ENCODE data around the gene OR2T11. TPM values are rescaled to one million over a fixed set of nuclear protein-coding genes. Genes with fewer than 3 reads are reported as not detected.

OR2T11 gene
- total RNA-seq, 1 experiment from 2014 or later: not detected

- Mint-ChIP-seq H3K4me1 (ENCODE audit: insufficient read depth, unreplicated experiment) (peaks cover 12% of the 10 kb centered on the region), H3K27me3 (ENCODE audit: insufficient read depth, unreplicated experiment) (no peaks in the 10 kb centered on the region), H3K4me3 (ENCODE audit: unreplicated experiment) (no peak overlapping the region), H3K36me3 (ENCODE audit: insufficient read depth, unreplicated experiment) (no peaks in the 10 kb centered on the region), H3K9me3 (ENCODE audit: unreplicated experiment) (no peaks in the 10 kb centered on the region), H3K27ac (ENCODE audit: low read depth, unreplicated experiment) (no peak overlapping the region)
- no peak for DNase-seq (ENCODE audit: unreplicated experiment)
- ChIA-PET CTCF (interaction anchor here (0.6 to 3.6 kb wide), 3 partner anchors 9 to 370 kb away, joined by 3 to 30 read pairs (median 8); no protein-coding TSS in a partner anchor), POLR2A (interaction anchor here (0.7 kb wide), 1 partner anchor 18 kb away, joined by 4 read pairs; no protein-coding TSS in a partner anchor)
- TF ChIP-seq CTCF (IDR thresholded peaks at IDR 0.05; ENCODE audit: unreplicated experiment): no peak
- intact Hi-C loops (cut with micrococcal nuclease): no loop called here
- no TSS peak for BruUV-seq (replicated peaks)
Measured at GRCh38 chr1:248613742-248614141, 21.1 kb downstream of the OR2T11 start.

GRCh38 chr1:248611883-248612414 is 22.9 kb downstream of the OR2T11 start:
- no peaks in the 10 kb centered on the region for H3K9me3 Mint-ChIP-seq (ENCODE audit: unreplicated experiment)

GRCh38 chr1:248610301-248610700 is 24.6 kb downstream of the OR2T11 start:
- no TSS peak for BruUV-seq (replicated peaks)
- Mint-ChIP-seq H3K4me3 (ENCODE audit: unreplicated experiment) (no peak overlapping the region), H3K9me3 (ENCODE audit: unreplicated experiment) (no peaks in the 10 kb centered on the region), H3K27me3 (ENCODE audit: insufficient read depth, unreplicated experiment) (no peaks in the 10 kb centered on the region), H3K27ac (ENCODE audit: low read depth, unreplicated experiment) (no peak overlapping the region), H3K4me1 (ENCODE audit: insufficient read depth, unreplicated experiment) (peaks cover 8% of the 10 kb centered on the region), H3K36me3 (ENCODE audit: insufficient read depth, unreplicated experiment) (no peaks in the 10 kb centered on the region)
- CTCF ChIA-PET: interaction anchor here (1.0 to 1.7 kb wide), 3 partner anchors 10 to 206 kb away, joined by 3 to 8 read pairs (median 4); no protein-coding TSS in a partner anchor
- no peak for TF ChIP-seq CTCF (IDR thresholded peaks at IDR 0.05; ENCODE audit: unreplicated experiment)
- intact Hi-C loops (cut with micrococcal nuclease): no loop called here
- POLR2A ChIA-PET: no interaction called here
- DNase-seq (ENCODE audit: unreplicated experiment): no peak

More at GRCh38 chr1:248611883-248612414, 22.9 kb downstream of the OR2T11 start:
- CTCF ChIA-PET: interaction anchor here (0.8 to 3.6 kb wide), 7 partner anchors 11 to 383 kb away, joined by 3 to 30 read pairs (median 5); no protein-coding TSS in a partner anchor
- H3K36me3 Mint-ChIP-seq (ENCODE audit: insufficient read depth, unreplicated experiment): no peaks in the 10 kb centered on the region
- peak; percentile 52 for DNase-seq (ENCODE audit: unreplicated experiment)
- TF ChIP-seq CTCF (IDR thresholded peaks at IDR 0.05; ENCODE audit: unreplicated experiment): no peak
- no peaks in the 10 kb centered on the region for H3K27me3 Mint-ChIP-seq (ENCODE audit: insufficient read depth, unreplicated experiment)
- POLR2A ChIA-PET: no interaction called here
- BruUV-seq (replicated peaks): no TSS peak
- H3K4me3 Mint-ChIP-seq (ENCODE audit: unreplicated experiment): no peak overlapping the region
- H3K27ac Mint-ChIP-seq (ENCODE audit: low read depth, unreplicated experiment): no peak overlapping the region
- H3K4me1 Mint-ChIP-seq (ENCODE audit: insufficient read depth, unreplicated experiment): peaks cover 8% of the 10 kb centered on the region
- intact Hi-C loops (cut with micrococcal nuclease): loop anchor here (1.0 kb wide), 1 partner anchor 208 kb away; no protein-coding TSS in a partner anchor

GRCh38 chr1:248599396-248599795 is 35.5 kb downstream of the OR2T11 start:
- peaks cover 11% of the 10 kb centered on the region for H3K4me1 Mint-ChIP-seq (ENCODE audit: insufficient read depth, unreplicated experiment)
- no peak for DNase-seq (ENCODE audit: unreplicated experiment)
- no peaks in the 10 kb centered on the region for H3K36me3 Mint-ChIP-seq (ENCODE audit: insufficient read depth, unreplicated experiment)
- no TSS peak for BruUV-seq (replicated peaks)
- CTCF ChIA-PET: no interaction called here
- H3K27me3 Mint-ChIP-seq (ENCODE audit: insufficient read depth, unreplicated experiment): no peaks in the 10 kb centered on the region
- intact Hi-C loops (cut with micrococcal nuclease): no loop called here
- H3K9me3 Mint-ChIP-seq (ENCODE audit: unreplicated experiment): peaks cover 12% of the 10 kb centered on the region
- no peak overlapping the region for H3K4me3 Mint-ChIP-seq (ENCODE audit: unreplicated experiment)
- no peak for TF ChIP-seq CTCF (IDR thresholded peaks at IDR 0.05; ENCODE audit: unreplicated experiment)
- H3K27ac Mint-ChIP-seq (ENCODE audit: low read depth, unreplicated experiment): no peak overlapping the region
- POLR2A ChIA-PET: no interaction called here

Data from MCF 10A (cell line).